ENCODE results near the gene SEC23A. TPM values are rescaled to one million over a fixed set of nuclear protein-coding genes. Genes with fewer than 3 reads are reported as not detected.

The SEC23A gene
- total RNA-seq, 1 donor from 2014 or later = 99.7 TPM

- intact Hi-C loops (cut with DNase I) = no loop called here
- DNase-seq (ENCODE audit: low spot score) (no peak), ATAC-seq (no peak)
Measured at GRCh38 chr14:39006721-39007410, 96.2 kb downstream of the SEC23A start.

GRCh38 chr14:39005044-39005880 lies 97.8 kb downstream of the SEC23A start:
- intact Hi-C loops (cut with DNase I) = no loop called here
- ATAC-seq (no peak), DNase-seq (ENCODE audit: low spot score) (no peak)

- DNase-seq (ENCODE audit: low spot score) = no peak
- intact Hi-C loops (cut with DNase I) = no loop called here
Measured at GRCh38 chr14:38999949-39000348, 103.1 kb downstream of the SEC23A start.

DNA sequence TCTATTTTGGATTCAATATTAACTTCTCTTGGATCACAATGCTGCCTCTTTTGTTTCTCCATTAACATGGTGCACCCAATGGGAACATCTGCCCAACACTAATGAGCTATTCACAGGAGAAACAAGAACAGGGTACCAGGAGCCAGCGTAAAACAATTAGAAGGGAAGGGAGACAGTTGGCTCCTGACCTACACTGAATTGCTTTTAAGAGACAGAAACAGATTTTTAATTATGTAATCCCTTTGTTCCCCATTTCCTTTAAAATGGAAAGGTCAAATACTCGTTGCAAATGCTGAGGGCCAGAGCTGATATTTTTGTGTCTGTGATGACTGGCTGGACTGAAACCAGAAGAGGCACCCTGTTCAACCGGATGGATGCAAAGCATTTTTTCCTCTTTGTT lies 108.3 kb downstream of the SEC23A start:
- intact Hi-C loops (cut with DNase I) = no loop called here
- DNase-seq (ENCODE audit: low spot score) (no peak), ATAC-seq (no peak)

More at GRCh38 chr14:38999949-39000348, 103.1 kb downstream of the SEC23A start:
- no peak for ATAC-seq

DNA sequence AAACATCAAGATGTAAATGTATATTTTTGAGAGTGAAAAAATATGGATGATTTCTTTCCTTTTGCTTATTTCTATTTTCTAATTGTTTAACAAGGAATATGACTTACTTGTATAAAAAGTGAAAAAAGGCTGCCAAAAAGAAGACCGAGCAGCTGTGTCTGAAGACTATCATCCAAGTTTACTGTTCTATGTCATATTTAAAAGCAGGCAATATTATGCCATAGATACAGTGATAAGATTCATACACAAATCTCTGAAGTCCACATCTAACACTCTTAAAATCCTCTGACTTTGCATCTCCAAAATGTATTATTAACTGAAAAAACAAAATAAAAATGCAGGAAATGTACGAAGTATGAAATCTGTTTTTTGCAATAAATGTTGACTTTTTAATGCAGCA lies 109.1 kb downstream of the SEC23A start:
- DNase-seq (ENCODE audit: low spot score) (no peak), ATAC-seq (no peak)
- intact Hi-C loops (cut with DNase I) = no loop called here

GRCh38 chr14:38992067-38992844 lies 110.8 kb downstream of the SEC23A start:
- DNase-seq (ENCODE audit: low spot score) (no peak), ATAC-seq (no peak)

DNA sequence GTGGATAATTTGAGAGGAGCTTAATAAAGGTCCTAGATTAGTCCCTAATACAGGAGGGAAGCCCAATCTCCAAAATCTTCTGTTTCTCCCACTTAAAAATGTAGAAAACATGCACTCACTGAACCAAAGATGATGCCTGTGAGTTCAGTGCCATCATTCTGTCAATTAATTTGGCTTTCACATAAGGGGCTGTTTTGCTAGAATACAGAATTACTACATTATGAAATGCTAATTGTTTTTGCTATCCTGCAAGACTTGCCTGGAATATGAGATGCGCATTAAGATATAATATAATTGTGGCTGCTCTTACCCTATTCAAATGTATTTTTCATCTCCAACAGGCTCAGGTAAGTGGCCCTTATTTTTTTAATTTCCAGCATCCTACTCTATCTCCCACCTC lies 111.7 kb downstream of the SEC23A start:
- intact Hi-C loops (cut with DNase I) = no loop called here
- no peak for DNase-seq (ENCODE audit: low spot score)
- no peak for ATAC-seq

More at GRCh38 chr14:38992067-38992844, 110.8 kb downstream of the SEC23A start:
- intact Hi-C loops (cut with DNase I) = no loop called here

GRCh38 chr14:38989922-38990546 lies 113.0 kb downstream of the SEC23A start:
- intact Hi-C loops (cut with DNase I) = no loop called here
- DNase-seq (ENCODE audit: low spot score) (no peak), ATAC-seq (no peak)

DNA sequence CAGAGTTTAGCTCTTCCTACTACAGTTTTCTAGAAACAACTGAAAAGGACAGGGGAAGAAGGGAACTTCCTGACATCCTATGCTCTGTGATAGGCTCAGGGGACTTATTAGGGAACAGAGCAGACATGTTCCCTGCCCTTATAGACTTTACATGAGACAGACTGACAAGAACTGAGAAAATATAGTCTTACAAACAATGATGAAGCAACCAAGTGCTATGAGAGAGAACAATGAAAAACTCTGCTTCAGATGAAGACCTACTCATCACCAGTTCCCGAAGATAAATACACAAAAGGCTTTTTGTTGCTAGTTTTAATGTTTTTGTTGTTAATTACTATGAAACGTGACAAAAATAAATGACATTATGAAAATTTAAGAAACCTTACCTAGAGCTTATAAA lies 115.3 kb downstream of the SEC23A start:
- no peak for ATAC-seq
- no peak for DNase-seq (ENCODE audit: low spot score)
- intact Hi-C loops (cut with DNase I) = no loop called here

GRCh38 chr14:38982837-38983236 lies 120.2 kb downstream of the SEC23A start:
- ATAC-seq (no peak), DNase-seq (ENCODE audit: low spot score) (no peak)
- intact Hi-C loops (cut with DNase I) = no loop called here

DNA sequence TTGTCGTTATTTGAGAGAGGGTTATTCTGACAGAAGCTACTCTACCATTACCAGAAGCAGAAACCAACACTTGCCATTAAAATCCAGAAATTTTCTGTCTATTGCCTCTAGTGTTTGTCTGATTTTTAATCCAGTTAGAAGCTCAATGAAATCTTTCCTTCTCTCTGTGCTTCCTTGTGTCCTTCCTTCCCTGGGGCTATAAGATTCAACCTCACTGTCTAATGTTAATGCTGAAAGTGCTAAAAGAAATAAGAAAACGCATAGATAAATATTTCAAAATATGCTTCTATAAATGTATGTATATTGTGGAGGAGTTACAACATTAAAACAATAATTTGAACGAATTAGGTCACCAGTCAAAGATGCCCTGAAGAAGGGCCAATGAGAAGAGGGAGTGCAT lies 120.8 kb downstream of the SEC23A start:
- ATAC-seq (no peak), DNase-seq (ENCODE audit: low spot score) (no peak)
- intact Hi-C loops (cut with DNase I) = no loop called here

Other genes starting within 250 kb of the SEC23A start
- gene GEMIN2, start 11.1 kb upstream of the SEC23A start, total RNA-seq = 13.7 TPM
- 28.6 TPM for gene TRAPPC6B, start 67.1 kb upstream of the SEC23A start, total RNA-seq
- 71.9 TPM for gene PNN, start 72.0 kb upstream of the SEC23A start, total RNA-seq
- gene MIA2, start 130.7 kb upstream of the SEC23A start, total RNA-seq = 23.0 TPM

Measured in sciatic nerve (tissue), 2 donors.